IMR-90 (cell line): ENCODE measurements around the gene DNAJB2. TPM values are rescaled to one million over a fixed set of nuclear protein-coding genes. Genes with fewer than 3 reads are reported as not detected.

ENCODE experiments used
- ATAC-seq: fragments of 200-7000 bp; cut with Tn5 transposase; 2 replicates; pipeline ENCODE4 v1.9.1; 2020; ENCODE audit warnings: low read depth, mild to moderate bottlenecking, moderate library complexity
- BruUV-seq: library from RNA; stranded (reverse); fragments of 400-500 nt; replicated peaks from 2 replicates; lab custom pipeline; 2021; lab: Mats Ljungman, UMichigan
- CTCF ChIA-PET: fragments of 300-600 bp; formaldehyde crosslinking; extraction: SDS; loops from one replicate; lab custom pipeline; 2021; ENCODE audit warnings: antibody characterized with exemption; lab: Yijun Ruan, JAX
- POLR2A ChIA-PET: fragments of 300-600 bp; sonication (Branson Sonifier 250); formaldehyde crosslinking; loops from one replicate; lab custom pipeline; 2022; ENCODE audit warnings: antibody characterized with exemption; ENCODE audit not compliant: unreplicated experiment; lab: Charles Lee
- DNase-seq: peaks from one replicate; pipeline ENCODE4 v3.0.0; 2013
- H2AFZ ChIP-seq: replicated peaks from 2 replicates; pipeline ENCODE3; 2013; ENCODE audit warnings: low read length, mild to moderate bottlenecking; ENCODE audit not compliant: poor library complexity
- H2AK5ac ChIP-seq: 2 replicates; pipeline ENCODE4 v1.6.1; 2013; ENCODE audit warnings: low read depth, low read length, inconsistent platforms
- H2AK9ac ChIP-seq: replicated peaks from 2 replicates; pipeline ENCODE3; 2013; ENCODE audit warnings: mild to moderate bottlenecking, low read depth, low read length, moderate library complexity; ENCODE audit not compliant: poor library complexity
- H2BK120ac ChIP-seq: 2 replicates; pipeline ENCODE4 v1.6.1; 2013; ENCODE audit warnings: low read depth, low read length, inconsistent platforms
- H2BK15ac ChIP-seq: 3 replicates; pipeline ENCODE4 v1.6.1; 2013; ENCODE audit warnings: low read depth, low read length, inconsistent platforms
- H2BK20ac ChIP-seq: 2 replicates; pipeline ENCODE4 v1.6.1; 2013; ENCODE audit warnings: low read depth, mild to moderate bottlenecking, inconsistent platforms, low read length, moderate library complexity
- H2BK5ac ChIP-seq: 2 replicates; pipeline ENCODE4 v1.6.1; 2013; ENCODE audit warnings: mild to moderate bottlenecking, low read depth, low read length, inconsistent platforms; ENCODE audit not compliant: poor library complexity, severe bottlenecking
- H3K14ac ChIP-seq: replicated peaks from 2 replicates; pipeline ENCODE4 v1.6.1; 2013; ENCODE audit warnings: low read depth, low read length, inconsistent platforms
- H3K18ac ChIP-seq: 2 replicates; pipeline ENCODE4 v1.6.1; 2013; ENCODE audit warnings: low read depth, low read length, control low read depth
- H3K23ac ChIP-seq: 2 replicates; pipeline ENCODE4 v1.6.1; 2013; ENCODE audit warnings: low read depth, low read length, inconsistent platforms
- H3K27ac ChIP-seq: 2 replicates; pipeline ENCODE4 v1.5.1; 2013; ENCODE audit warnings: mild to moderate bottlenecking, control low read depth, low read length; ENCODE audit not compliant: insufficient read depth
- H3K27me3 ChIP-seq: 2 replicates; pipeline ENCODE4 v1.6.1; 2013; ENCODE audit warnings: low read length; ENCODE audit not compliant: control insufficient read depth, insufficient read depth
- H3K36me3 ChIP-seq: 2 replicates; pipeline ENCODE4 v1.6.1; 2013; ENCODE audit warnings: low read length, mixed read lengths; ENCODE audit not compliant: control insufficient read depth, insufficient read depth
- H3K4ac ChIP-seq: 2 replicates; pipeline ENCODE4 v1.6.1; 2013; ENCODE audit warnings: low read depth, low read length, inconsistent platforms
- H3K4me1 ChIP-seq: 2 replicates; pipeline ENCODE4 v1.6.1; 2013; ENCODE audit warnings: low read length, mixed read lengths; ENCODE audit not compliant: control insufficient read depth, insufficient read depth
- H3K4me2 ChIP-seq: 2 replicates; pipeline ENCODE4 v1.6.1; 2013; ENCODE audit warnings: low read depth, mild to moderate bottlenecking, control low read depth, low read length, moderate library complexity
- H3K4me3 ChIP-seq: 2 replicates; pipeline ENCODE4 v1.5.1; 2013; ENCODE audit warnings: low read depth, mild to moderate bottlenecking, control low read depth, low read length, moderate library complexity; ENCODE audit not compliant: insufficient read depth
- H3K56ac ChIP-seq: 2 replicates; pipeline ENCODE4 v1.6.1; 2013; ENCODE audit warnings: low read length, inconsistent platforms; ENCODE audit not compliant: insufficient read depth; ENCODE audit errors: extremely low read depth
- H3K79me1 ChIP-seq, 2 experiments: 2 replicates each; pipeline ENCODE4 v1.6.1; 2013; ENCODE audit warnings: low read length in 2 of 2, inconsistent platforms in 1 of 2, low read depth in 1 of 2
- H3K9ac ChIP-seq: 2 replicates; pipeline ENCODE4 v1.6.1; 2013; ENCODE audit warnings: low read depth, low read length, control low read depth
- H3K9me1 ChIP-seq: 2 replicates; pipeline ENCODE4 v1.6.1; 2013; ENCODE audit warnings: low read length, inconsistent platforms; ENCODE audit not compliant: insufficient read depth
- H3K9me3 ChIP-seq: 2 replicates; pipeline ENCODE4 v1.6.1; 2013; ENCODE audit warnings: low read length; ENCODE audit not compliant: control insufficient read depth, insufficient read depth
- H4K20me1 ChIP-seq: 2 replicates; pipeline ENCODE4 v1.6.1; 2013; ENCODE audit warnings: low read length, inconsistent platforms; ENCODE audit not compliant: insufficient read depth
- H4K5ac ChIP-seq: 2 replicates; pipeline ENCODE4 v1.6.1; 2013; ENCODE audit warnings: mild to moderate bottlenecking, low read depth, low read length, control low read depth
- H4K8ac ChIP-seq, 2 experiments: 2 replicates each; pipeline ENCODE4 v1.6.1; 2013; ENCODE audit warnings: low read depth in 2 of 2, low read length in 2 of 2, control low read depth in 1 of 2, inconsistent platforms in 1 of 2
- H4K91ac ChIP-seq: 2 replicates; pipeline ENCODE4 v1.6.1; 2013; ENCODE audit warnings: low read depth, low read length, inconsistent platforms; ENCODE audit not compliant: insufficient read depth
- BHLHE40 ChIP-seq: fragments of 150-350 bp; IDR thresholded peaks from 2 replicates; pipeline ENCODE4 v1.6.1; 2016; ENCODE audit warnings: mild to moderate bottlenecking, low read depth, low read length
- CEBPB ChIP-seq: IDR thresholded peaks from 2 replicates; pipeline ENCODE4 v1.6.1; 2012; ENCODE audit warnings: low read depth, low read length, improper control_type of control experiment
- CHD1 ChIP-seq: IDR thresholded peaks from 2 replicates; pipeline ENCODE4 v1.6.1; 2012; ENCODE audit warnings: low read depth, low read length, improper control_type of control experiment
- FOS ChIP-seq: fragments of 150-350 bp; IDR thresholded peaks from 2 replicates; pipeline ENCODE4 v1.6.1; 2016; ENCODE audit warnings: low read depth, low read length
- MXI1 ChIP-seq: IDR thresholded peaks from 2 replicates; pipeline ENCODE4 v1.6.1; 2012; ENCODE audit warnings: low read depth, mild to moderate bottlenecking, low read length, moderate library complexity, borderline replicate concordance
- RCOR1 ChIP-seq: IDR thresholded peaks from 2 replicates; pipeline ENCODE4 v1.6.1; 2012; ENCODE audit warnings: mild to moderate bottlenecking, low read length, improper control_type of control experiment; ENCODE audit not compliant: insufficient replicate concordance
- RFX5 ChIP-seq: IDR thresholded peaks from 2 replicates; pipeline ENCODE4 v1.8.0; 2012; ENCODE audit warnings: low read depth, mild to moderate bottlenecking, low read length, moderate library complexity
- WGBS, 2 experiments: methylation state at CpG; one replicate each; pipeline versions ENCODE4 v1.1.5 to v1.1.7; 2013; ENCODE audit warnings: missing lambda C conversion rate in 2 of 2; ENCODE audit not compliant: insufficient read length in 1 of 2; ENCODE audit errors: extremely low coverage in 2 of 2; 5-methylcytosine and 5-hydroxymethylcytosine counted together
- dilution Hi-C: fragments of 300-500 bp; cut with HindIII; formaldehyde crosslinking; loops from one replicate; pipeline ENCODE4 v1.14.3; 2018; ENCODE audit warnings: low sequenced_read_pairs; ENCODE audit not compliant: unreplicated experiment
- in situ Hi-C: fragments of 300-500 bp; cut with MboI; formaldehyde crosslinking; loops from 3 replicates; pipeline ENCODE4 v1.14.3; 2019; ENCODE audit warnings: low sequenced_read_pairs, inconsistent platforms, mixed read lengths
- intact Hi-C: fragments of 100-400 bp; cut with micrococcal nuclease; formaldehyde crosslinking; loops from 2 replicates; pipeline ENCODE4 v1.10.0; 2022
- polyA plus RNA-seq, 3 experiments: library from polyadenylated mRNA; depleted of rRNA; stranded (reverse); fragments of >200 nt; gene quantifications; 2 replicates each; pipeline ENCODE4 v1.2.3, GENCODE V29; 2012; ENCODE audit warnings: low replicate concordance in 1 of 3
- total RNA-seq: library from RNA; depleted of rRNA; stranded (reverse); fragments of >200 nt; gene quantifications from 2 replicates; pipeline ENCODE4 v1.2.3, GENCODE V29; 2012
- TF ChIP-seq, protein P1 (sequence below): fragments of 150-350 bp; IDR thresholded peaks from 2 replicates; pipeline ENCODE4 v1.6.1; 2017; ENCODE audit warnings: mild to moderate bottlenecking, antibody characterized with exemption, low read length, low read depth

DNAJB2 gene
- total and polyA plus RNA-seq, 2 of the 4 experiments (the other 2 are of a cell fraction): 30.6 to 45.8 TPM

DNA sequence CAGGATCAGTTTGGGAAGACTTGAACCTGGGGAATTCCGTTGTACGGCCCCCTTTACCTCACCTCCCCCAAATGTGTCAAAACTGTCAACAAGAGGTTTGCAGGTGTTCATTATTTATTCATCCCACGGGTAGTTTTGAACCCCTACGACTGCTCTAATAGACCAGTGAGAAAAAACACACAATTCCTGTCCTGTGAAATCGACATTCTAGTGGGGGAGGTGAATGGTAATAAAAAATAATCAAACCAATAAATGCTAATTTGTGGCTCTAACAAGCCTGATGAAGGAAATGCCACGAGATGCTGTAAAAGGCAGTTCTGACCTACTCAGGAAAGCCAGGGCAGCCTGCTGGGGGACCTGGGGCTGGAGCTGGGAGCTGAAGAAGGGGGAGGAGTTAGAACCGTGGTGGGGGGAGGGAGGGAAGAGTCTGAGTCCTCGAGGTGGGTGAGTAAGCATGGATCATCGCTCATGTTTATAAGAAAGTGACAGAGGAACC lies 463 bp upstream of the DNAJB2 start (continued):
- no peak for TF ChIP-seq RFX5

- Histone ChIP-seq H2AFZ (peak overlapping the region; percentile 90), H2BK120ac (peak overlapping the region; percentile 36), H2AK9ac (peak overlapping the region; percentile 49), H2AK5ac (peak overlapping the region; percentile 56), H3K9ac (peak overlapping the region; percentile 85), H2BK15ac (peak overlapping the region; percentile 75; the same call in 1 of the 3 replicates), H3K56ac (peak overlapping the region; percentile 87), H2BK5ac (peak overlapping the region; percentile 79), H2BK20ac (no peak overlapping the region), H4K5ac (peak overlapping the region; percentile 83), H4K20me1 (no peaks in the 10 kb centered on the region), H3K18ac (peak overlapping the region; percentile 80), H3K9me3 (no peaks in the 10 kb centered on the region), H4K8ac (peak overlapping the region; percentile 29 to 49; a peak in 3 of 4 replicates), H3K9me1 (peaks cover 8% of the 10 kb centered on the region), H3K27ac (peak overlapping the region; percentile 82), H4K91ac (peak overlapping the region; percentile 18), H3K4ac (peak overlapping the region; percentile 44), H3K4me1 (peaks cover 12% of the 10 kb centered on the region), H3K27me3 (no peaks in the 10 kb centered on the region), H3K14ac (peak overlapping the region; percentile 96), H3K4me2 (peak overlapping the region; percentile 95), H3K36me3 (peaks cover 43% of the 10 kb centered on the region), H3K4me3 (peak overlapping the region; percentile 65), H3K23ac (peak overlapping the region; percentile 37; the same call in 1 of the 2 replicates), H3K79me1 (peaks cover 16 to 30% of the 10 kb centered on the region in 2 experiments)
- in situ Hi-C loops (no loop called here), dilution Hi-C loops (no loop called here), intact Hi-C loops (loop anchor here (1.0 to 5.0 kb wide), 3 partner anchors 9 to 103 kb away; partner anchors contain the start of genes ABCB6, CNPPD1 and RETREG2)
- CTCF ChIA-PET: interaction anchor here (1.1 to 3.2 kb wide), 2 partner anchors 15 to 108 kb away, joined by 3 to 29 read pairs; no protein-coding TSS in a partner anchor
- POLR2A ChIA-PET: no interaction called here
- DNase-seq (no peak), ATAC-seq (no peak)
- no peak for TF ChIP-seq MXI1
- peak; percentile 69 for TF ChIP-seq RCOR1
- TF ChIP-seq FOS: 0 out of 2 replicates have a peak, but pooled peaks have one; percentile 1
- TF ChIP-seq, protein P1, sequence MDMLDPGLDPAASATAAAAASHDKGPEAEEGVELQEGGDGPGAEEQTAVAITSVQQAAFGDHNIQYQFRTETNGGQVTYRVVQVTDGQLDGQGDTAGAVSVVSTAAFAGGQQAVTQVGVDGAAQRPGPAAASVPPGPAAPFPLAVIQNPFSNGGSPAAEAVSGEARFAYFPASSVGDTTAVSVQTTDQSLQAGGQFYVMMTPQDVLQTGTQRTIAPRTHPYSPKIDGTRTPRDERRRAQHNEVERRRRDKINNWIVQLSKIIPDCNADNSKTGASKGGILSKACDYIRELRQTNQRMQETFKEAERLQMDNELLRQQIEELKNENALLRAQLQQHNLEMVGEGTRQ: no peak
- TF ChIP-seq CHD1: 0 out of 2 replicates have a peak, but pooled peaks have one; percentile 5
- no peak for TF ChIP-seq CEBPB
- TF ChIP-seq BHLHE40: no peak
- no TSS peak for BruUV-seq
- WGBS, 2 experiments: 40% methylated on average over 1 of the region's 12 CpGs; no CpG with 5 or more reads in 1 of the 2 experiments
These were observed 850 bp downstream of the DNAJB2 start for GRCh38 chr2:219279916-219280516.
